ENCODE results near the gene VIPR1.
"Not testable (repeated sequence)": the region's sequence is repeated elsewhere in the genome, so short reads cannot be mapped to it uniquely, and the experiment has no call there.

VIPR1 gene

DNA sequence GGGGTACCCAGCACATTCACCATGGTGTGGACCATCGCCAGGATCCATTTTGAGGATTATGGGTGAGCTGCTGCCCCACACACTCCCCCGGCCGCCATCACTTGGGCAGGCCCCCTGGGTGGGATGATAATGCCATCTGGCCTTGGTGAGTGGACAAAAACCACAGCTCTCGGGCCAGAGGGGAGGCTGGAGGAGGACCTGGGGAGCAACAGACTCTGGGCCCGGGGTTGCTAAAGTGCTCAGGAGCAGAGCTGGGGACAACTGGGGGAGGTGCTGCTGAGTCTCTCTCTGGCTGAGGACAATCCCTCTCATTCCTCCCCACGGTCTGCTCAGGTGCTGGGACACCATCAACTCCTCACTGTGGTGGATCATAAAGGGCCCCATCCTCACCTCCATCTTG is 29.0 kb downstream of the VIPR1 start:
- DNase-seq (ENCODE audit: low read depth in 2 of 3, low spot score in 1 of 3) = no peak

- DNase-seq (ENCODE audit: low read depth in 2 of 3, low spot score in 1 of 3) = no peak
These were observed 29.8 kb downstream of the VIPR1 start for GRCh38 chr3:42532229-42532628.

GRCh38 chr3:42533161-42533897 is 30.9 kb downstream of the VIPR1 start:
- no peak for DNase-seq (ENCODE audit: low read depth in 2 of 3, low spot score in 1 of 3)

DNA sequence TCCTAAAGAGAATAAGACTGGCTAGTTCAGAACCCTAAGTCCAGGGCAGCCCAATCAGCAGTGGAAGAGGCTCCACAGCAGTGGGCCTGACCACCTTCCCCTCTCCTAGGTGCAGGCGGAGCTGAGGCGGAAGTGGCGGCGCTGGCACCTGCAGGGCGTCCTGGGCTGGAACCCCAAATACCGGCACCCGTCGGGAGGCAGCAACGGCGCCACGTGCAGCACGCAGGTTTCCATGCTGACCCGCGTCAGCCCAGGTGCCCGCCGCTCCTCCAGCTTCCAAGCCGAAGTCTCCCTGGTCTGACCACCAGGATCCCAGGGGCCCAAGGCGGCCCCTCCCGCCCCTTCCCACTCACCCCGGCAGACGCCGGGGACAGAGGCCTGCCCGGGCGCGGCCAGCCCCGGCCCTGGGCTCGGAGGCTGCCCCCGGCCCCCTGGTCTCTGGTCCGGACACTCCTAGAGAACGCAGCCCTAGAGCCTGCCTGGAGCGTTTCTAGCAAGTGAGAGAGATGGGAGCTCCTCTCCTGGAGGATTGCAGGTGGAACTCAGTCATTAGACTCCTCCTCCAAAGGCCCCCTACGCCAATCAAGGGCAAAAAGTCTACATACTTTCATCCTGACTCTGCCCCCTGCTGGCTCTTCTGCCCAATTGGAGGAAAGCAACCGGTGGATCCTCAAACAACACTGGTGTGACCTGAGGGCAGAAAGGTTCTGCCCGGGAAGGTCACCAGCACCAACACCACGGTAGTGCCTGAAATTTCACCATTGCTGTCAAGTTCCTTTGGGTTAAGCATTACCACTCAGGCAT is 33.7 kb downstream of the VIPR1 start:
- peak; percentile 19 to 27 (median 27) for DNase-seq (ENCODE audit: low read depth in 2 of 3, low spot score in 1 of 3)

DNA sequence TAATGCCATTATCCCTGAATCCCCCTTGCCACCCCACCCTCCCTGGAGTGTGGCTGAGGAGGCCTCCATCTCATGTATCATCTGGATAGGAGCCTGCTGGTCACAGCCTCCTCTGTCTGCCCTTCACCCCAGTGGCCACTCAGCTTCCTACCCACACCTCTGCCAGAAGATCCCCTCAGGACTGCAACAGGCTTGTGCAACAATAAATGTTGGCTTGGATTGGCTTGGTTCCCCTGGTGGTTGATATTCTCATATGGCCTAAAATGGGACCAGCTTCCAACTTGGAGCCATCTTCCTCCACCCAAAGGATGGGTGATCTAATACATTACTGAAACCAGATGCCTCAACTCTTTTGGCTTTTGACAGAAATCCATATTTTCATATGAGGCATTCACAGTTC is 34.9 kb downstream of the VIPR1 start:
- no peak for DNase-seq (ENCODE audit: low read depth in 2 of 3, low spot score in 1 of 3)

DNA sequence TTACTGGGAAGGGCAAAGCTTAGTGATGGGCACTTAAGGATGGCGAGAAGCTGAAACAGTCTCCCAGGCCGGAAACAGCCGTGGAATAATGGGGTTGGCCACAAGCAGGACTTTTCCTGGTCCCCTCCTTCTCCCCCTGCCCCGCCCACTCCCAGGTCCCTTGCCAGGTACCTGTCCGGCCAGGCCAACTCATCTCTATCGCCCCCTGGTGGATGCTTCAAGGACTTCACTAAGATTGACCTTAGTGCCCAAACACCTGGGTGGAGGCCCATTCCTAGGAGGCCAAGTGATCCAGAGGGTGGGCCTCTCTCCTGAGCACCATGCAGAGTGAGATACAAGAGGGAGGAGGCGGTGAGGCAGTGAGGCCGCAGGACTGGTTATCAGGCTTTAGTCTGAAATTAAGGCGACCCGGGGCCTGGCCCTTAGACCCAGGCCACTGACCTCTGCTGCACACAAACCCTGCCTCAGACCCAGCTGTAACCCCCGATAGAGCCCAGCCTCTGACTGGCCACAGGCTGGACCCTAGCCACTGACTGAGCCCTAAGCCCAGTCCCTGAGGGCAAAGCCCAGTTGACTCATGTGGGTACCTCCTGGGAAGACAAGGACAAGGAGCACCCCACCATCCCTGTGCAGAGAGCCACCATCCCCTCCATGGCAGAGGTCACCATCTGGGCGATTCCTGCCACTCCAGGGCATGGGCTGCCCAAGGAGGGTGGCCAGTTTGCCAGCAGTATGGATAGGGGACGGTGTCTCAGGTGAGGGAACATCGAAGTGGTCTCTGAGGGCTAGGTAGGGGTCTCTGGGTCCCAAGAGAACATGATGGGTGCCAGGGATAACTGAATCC is 37.6 kb downstream of the VIPR1 start:
- DNase-seq (ENCODE audit: low read depth in 2 of 3, low spot score in 1 of 3) = peak; percentile 32 to 76 (median 46)

GRCh38 chr3:42541079-42541478 is 38.6 kb downstream of the VIPR1 start:
- DNase-seq (ENCODE audit: low read depth in 2 of 3, low spot score in 1 of 3) = no peak

DNA sequence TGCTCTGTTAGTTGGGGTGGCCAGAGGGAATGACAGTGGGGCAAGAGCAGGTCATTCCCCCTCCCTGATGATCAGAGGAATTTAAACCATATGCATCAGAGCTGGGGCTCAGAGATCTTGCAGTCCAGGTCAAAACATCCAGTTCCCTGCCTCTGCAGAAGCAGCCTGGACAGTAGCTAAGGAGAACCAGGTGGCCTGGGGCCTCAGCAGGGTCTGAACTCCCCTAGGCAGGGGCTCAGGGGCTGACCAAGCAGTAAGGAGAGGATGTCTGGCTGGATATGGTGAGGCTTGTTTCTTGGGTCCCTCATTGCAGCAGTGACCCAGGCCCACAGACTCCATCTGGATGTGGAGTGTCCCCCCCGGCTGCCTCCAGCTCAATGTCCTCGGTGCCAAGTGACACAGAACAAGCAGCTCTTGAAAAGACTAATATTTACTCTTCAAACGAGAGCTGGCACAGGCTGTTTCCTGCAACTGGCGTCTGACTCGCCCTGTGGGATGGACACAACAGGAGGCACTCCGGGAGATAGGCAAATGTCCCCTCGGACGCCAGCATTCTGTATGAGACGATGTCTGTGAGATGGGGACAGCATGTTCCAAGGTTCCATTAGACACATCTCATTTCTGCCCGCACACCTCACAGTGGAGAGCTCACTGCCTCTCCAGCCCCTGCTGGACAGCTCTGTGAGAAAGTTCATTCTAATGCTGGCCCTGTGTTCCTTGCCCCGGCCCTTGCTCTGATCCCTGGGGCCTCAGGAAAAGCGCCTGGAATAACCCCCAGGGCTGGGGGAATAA is 42.2 kb downstream of the VIPR1 start:
- DNase-seq (ENCODE audit: low read depth in 2 of 3, low spot score in 1 of 3) = no peak

GRCh38 chr3:42545284-42545900 is 42.9 kb downstream of the VIPR1 start:
- DNase-seq (ENCODE audit: low read depth in 2 of 3, low spot score in 1 of 3) = no peak

DNA sequence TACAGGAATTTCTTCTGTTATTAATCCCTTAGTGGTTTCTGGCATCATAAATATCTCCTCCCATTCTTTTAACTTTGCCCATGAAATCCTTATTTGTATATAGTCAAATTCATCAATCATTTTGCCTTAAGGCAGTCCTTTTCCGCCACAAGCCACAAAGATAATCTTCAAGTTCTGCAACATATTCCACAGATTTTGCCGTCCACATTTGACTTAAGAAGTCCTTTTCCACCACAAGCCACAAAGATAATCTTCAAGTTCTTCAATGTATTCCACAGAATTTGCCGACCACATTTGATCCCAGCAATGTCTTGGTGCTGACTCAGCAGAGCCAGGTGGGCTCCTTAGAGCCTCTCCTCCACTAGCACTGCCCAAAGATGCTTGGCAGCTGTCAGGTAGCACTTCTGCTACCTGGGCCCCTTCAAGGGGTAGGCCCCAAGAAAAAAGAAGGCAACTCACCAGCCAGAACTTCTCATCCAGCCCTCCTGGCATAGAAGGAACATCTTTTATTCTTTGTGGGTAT is 44.3 kb downstream of the VIPR1 start:
- no peak for DNase-seq (ENCODE audit: low read depth in 2 of 3, low spot score in 1 of 3)

DNA sequence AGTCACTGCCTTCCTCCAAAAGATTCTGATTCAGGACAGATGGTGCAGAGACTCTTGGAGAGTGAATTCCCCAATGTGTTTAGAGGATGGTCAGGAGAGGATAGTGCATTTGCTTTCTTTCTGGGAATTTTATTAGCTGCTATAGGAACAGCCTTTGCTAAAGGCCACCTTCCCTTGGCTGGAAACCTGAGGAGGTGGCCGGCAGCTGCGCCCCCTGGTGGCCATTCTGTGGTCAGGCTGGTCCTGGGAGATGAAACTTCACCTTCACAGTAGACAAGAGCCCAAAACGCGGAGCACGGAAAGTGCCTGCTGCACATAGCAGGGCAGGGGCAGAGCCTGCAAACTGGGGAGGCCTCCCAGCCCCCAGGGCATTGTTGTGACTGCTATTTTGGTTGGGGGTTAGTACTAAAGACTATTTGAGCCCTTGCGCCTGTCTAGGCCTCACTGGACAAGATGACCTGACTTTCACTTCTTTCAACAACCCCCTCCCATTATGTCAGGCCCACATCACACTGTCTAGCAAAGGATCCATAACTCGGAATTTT is 45.0 kb downstream of the VIPR1 start:
- DNase-seq (ENCODE audit: low read depth in 2 of 3, low spot score in 1 of 3) = peak; percentile 22 to 47 (median 45)

GRCh38 chr3:42549131-42549530 is 46.7 kb downstream of the VIPR1 start:
- DNase-seq (ENCODE audit: low read depth in 2 of 3, low spot score in 1 of 3) = no peak

- DNase-seq (ENCODE audit: low read depth in 2 of 3, low spot score in 1 of 3) = no peak
These were observed 47.8 kb downstream of the VIPR1 start for GRCh38 chr3:42550250-42550649.

DNA sequence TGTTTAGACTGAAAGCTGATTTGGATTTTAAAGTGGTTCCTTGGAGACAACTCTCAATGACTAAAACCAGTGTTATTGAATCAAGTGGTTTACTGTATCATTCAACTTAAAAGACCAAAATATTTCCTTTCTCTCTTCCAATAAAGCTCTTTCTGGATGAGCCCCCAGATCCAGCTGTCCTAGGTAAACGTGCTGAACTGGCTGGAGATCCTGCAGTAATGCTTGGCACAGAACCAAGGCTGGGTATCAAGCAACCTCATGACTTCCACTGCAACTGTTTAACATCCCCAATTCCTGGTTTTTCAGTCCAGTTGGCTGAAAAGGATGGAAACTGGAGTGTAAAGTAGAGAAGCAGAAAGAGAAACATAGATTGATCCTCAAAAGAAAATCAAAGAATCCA is 50.4 kb downstream of the VIPR1 start:
- no peak for DNase-seq (ENCODE audit: low read depth in 2 of 3, low spot score in 1 of 3)

GRCh38 chr3:42556089-42556632 is 53.7 kb downstream of the VIPR1 start:
- DNase-seq (ENCODE audit: low read depth in 2 of 3, low spot score in 1 of 3) = no peak

- not testable (repeated sequence) for DNase-seq (ENCODE audit: low read depth in 2 of 3, low spot score in 1 of 3)
These were observed 54.4 kb downstream of the VIPR1 start for GRCh38 chr3:42556817-42557216.

GRCh38 chr3:42557854-42558253 is 55.4 kb downstream of the VIPR1 start:
- no peak for DNase-seq (ENCODE audit: low read depth in 2 of 3, low spot score in 1 of 3)

- DNase-seq (ENCODE audit: low read depth in 2 of 3, low spot score in 1 of 3) = no peak
These were observed 59.8 kb downstream of the VIPR1 start for GRCh38 chr3:42562047-42562907.
